GM21529 (cell line): ENCODE data around the gene NEDD4L.
"Not testable (repeated sequence)": the region's sequence is repeated elsewhere in the genome, so short reads cannot be mapped to it uniquely, and the experiment has no call there.

ENCODE experiments used
- ATAC-seq: cut with Tn5 transposase; IDR thresholded peaks from one replicate; pipeline ENCODE4 v1.9.1; 2021; ENCODE audit not compliant: unreplicated experiment

NEDD4L gene

GRCh38 chr18:58362829-58363271, 318.8 kb downstream of the NEDD4L start:
- no peak for ATAC-seq

DNA sequence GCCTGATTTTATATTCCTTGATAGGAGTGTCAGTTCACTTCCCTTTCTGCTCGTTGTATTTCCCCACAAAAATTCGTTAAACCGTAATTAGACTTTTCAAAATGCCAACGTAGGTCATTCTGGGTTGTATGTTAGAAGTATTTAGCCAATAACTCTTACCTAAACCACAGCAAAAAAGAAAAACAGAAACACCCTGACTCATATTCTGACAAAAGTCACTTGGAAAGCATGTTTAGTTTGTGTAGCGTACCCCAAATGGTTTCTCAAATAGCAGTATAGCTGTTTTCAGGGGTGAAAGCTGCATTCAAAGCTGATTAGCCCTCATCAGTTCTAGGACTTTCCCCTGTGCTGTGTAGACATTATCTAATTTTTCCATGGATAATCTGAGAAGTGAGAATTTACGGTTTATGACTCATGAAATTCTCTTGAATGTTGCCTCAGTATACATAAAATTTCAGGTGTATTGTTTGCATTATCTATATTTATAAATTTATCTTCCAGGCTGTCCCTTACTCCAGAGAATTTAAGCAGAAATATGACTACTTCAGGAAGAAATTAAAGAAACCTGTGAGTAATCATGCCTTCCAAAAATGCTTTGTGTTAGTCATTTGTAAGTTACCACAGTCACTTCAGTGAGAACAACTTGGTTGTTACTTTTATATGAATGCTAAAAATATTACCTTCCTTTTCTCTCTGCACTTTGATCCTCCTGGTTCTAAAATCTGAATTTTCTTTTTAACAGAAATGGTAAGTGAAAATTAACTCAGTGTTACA, 319.9 kb downstream of the NEDD4L start:
- no peak for ATAC-seq

- ATAC-seq = no peak
These were observed 321.0 kb downstream of the NEDD4L start for GRCh38 chr18:58364876-58365528.

- ATAC-seq = peak; percentile 78
These were observed 323.6 kb downstream of the NEDD4L start for GRCh38 chr18:58367425-58368140.

DNA sequence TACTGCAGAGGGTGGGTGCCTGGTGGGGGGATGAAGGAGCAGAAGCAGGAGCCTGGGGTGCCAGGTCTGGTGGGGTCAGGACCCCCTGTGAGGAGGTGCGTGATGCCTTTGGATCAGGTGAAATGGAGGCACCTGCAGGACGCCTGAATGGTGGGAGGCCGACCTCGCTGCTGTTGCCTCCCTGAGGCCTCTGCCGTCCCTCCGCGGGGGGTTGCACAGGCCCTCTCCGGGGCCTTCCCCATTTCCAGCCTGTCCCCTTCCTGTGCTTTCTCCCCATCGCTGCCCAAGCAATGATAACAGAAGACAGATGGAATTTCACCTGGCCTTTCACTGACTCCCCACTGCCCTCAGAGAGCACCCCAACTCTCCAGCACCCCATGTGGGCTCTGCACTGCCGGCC, 325.6 kb downstream of the NEDD4L start:
- no peak for ATAC-seq

DNA sequence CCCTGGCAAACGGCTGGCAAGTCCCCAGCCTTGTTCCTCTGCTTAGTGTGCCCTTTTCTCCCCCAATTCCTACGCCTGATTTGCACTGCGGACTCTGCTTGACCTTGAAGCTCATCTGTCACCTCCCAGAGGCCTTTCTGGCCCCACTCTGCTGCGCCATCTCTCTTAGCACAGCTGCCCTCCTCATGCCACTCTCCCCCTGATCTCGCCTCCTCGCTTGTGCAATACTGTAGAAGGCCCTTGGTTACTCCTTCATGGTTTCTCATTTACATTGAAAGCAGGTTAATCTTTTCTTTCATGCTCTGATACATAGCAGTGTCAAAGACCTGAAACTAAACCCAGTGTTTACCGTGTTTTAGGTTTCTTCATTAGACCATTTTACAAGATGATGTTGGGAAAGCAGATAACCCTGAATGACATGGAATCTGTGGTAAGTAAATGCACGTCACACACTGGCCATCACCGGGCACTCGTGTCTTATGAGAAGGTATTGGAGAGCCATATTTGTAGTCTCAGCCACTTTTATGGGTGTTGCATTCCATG, 326.1 kb downstream of the NEDD4L start:
- no peak for ATAC-seq

DNA sequence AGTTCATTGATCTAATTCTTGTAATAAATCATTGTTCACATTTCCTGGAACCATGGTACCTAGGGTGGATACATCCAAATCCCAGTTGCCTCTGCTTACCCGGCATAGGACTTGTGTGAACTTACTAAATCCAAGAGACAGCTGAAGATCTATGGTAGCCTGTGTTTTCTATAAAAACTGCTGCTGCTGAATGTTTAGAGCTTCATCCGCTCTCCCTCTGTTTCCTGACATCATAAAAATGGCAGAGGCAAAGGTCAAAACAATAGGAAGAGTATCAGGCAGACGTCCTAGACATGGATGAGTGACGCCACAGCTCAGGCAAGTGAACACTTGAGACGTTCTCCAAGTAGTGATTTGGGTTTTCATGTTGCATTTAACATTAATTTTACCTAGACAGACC, 326.6 kb downstream of the NEDD4L start:
- no peak for ATAC-seq

- ATAC-seq = no peak
These were observed 329.5 kb downstream of the NEDD4L start for GRCh38 chr18:58373481-58373880.

DNA sequence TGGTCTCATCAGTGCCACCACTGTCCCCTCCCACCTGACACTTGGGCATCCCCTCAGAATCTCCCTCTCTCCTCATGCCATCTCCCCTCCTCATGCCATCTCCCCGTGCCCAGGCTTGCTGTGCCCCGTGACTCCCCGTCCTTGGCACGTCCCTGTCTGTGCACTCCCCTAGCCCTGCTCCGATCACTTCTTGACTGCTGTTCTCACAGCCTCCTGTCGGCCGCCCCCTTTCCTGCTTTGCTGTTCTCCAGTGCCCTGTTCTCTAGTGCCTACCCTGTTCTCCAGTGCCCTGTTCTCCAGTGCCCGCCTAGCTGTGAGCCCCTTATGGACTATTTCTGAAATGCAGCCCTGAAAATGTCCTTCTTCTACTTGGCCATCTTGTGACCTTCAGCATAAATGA, 331.0 kb downstream of the NEDD4L start:
- ATAC-seq = no peak

GRCh38 chr18:58378411-58379379, 334.7 kb downstream of the NEDD4L start:
- no peak for ATAC-seq

- ATAC-seq = no peak
These were observed 335.4 kb downstream of the NEDD4L start for GRCh38 chr18:58379443-58379842.

DNA sequence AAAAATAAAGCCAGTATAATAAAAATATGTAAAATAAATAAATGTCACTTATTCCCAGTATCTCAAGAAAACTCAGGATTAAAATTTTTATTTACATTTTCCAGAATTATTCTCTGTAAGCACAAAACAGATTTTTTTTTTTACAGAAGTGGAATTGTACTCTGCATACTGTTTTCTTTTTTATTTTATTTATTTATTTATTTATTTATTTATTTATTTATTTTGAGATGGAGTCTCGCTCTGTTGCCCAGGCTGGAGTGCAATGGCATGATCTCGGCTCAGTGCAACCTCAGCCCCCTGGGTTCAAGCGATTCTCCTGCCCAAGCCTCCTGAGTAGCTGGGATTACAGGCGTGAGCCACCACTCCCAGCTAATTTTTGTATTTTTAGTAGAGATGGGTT, 336.1 kb downstream of the NEDD4L start:
- not testable (repeated sequence) for ATAC-seq

DNA sequence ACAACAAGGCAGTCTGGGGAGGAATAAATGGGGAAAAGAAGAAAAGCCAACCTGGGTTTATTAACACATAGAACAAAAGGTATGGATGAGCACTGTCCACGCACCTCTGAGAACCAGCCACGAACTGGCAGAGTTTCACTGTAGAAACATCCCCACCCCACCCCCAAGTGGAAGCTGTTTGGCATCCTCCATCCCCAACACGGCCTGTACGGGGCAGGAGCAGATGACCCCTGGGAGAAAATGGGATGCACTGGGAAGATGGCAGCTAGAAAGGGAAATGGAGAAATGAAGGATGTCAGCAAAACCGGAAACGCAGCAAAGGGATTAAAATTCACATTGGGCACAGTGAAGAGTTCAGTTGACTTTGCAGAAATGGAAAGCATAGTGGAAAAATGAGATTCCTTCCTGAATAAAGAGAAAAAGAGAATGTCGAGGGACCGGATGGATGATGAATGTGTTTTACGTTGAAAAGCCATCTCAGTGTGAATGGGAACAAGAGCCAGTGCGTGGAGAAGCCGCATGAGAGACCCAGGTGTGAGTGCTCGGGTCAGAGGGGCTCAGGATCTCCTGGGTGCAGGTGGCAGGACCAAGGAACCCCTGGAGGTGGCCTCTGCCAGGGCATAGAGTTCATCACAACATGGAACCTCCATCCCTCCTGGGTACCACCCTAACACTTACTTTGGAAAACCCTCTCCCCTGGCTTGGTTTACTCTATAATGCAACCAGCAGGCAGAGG, 337.8 kb downstream of the NEDD4L start:
- ATAC-seq = no peak

- ATAC-seq = no peak
These were observed 338.4 kb downstream of the NEDD4L start for GRCh38 chr18:58382446-58382845.

DNA sequence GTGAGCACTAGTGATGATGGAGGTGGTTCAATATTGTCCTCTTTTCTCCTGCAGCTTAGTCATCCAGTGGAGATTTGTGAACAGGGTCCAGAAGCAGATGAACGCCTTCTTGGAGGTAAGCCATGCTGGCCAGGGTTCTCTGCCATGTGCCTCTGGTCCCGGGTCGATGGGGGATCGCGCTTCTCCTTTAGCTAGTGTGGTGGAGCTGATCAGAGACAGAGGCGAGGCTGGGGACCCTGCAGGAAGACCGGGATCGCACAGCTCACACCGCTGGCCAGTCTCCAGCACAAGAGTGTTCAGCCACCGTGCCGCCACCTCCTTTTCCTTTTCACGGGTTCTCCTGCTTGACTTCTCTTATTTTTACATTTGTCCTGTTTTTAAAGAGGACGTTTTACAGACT, 341.4 kb downstream of the NEDD4L start:
- ATAC-seq = no peak

DNA sequence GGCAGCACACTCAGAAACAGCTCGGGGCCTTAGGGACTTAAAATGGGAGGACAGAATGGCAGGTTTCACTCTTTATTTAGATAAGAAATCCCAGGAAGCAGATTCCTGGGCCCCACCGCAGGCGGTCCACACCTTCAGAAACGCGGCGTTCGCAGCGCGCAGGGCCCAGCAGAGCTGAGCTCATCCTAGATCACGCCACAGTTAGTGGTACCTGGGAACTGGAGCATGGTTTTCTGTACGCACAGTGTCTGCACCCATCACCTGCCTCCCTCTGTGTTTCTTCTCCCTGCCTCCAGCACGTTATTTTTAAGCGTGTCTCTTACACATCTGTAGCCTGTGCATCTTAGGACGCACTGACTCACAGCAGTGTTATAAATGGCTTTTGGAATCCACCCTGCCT, 342.8 kb downstream of the NEDD4L start:
- no peak for ATAC-seq

DNA sequence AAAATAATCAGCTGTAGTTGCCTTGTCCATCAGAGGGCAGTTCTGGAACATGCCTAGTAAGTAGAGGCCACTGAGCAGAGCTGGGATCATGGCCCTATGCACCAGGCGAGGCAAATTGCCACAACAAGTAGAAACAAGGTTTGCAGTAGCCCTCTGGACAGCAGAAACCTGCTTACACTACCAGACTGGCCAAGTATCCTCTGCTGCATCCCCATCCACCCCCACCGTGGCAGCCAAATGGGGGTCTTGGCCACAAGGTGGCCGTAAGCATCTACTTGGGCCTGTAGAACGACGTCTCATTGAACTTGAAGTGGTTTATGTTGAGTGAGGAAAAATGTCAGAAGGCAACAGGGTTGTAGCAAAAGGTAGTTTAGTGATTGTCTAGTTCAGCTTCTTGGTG, 343.7 kb downstream of the NEDD4L start:
- ATAC-seq = no peak

DNA sequence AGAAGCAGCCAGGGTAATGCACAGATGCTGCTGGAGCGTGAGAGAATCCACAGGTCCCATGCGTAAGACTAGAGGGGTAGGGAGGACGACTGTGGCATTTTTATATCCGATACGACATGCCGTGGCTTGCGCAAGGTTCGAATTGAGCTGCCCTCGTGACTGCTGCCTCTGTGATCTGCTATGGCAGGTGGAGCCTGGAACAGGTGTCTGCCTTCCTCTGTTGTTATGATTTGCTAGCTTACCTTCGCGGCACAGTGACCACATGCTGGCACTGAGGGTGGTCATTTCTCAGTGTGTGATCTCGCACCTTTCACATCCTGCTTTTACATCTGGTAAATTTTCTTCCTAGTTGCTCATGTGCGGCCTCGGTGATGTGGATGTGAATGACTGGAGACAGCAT, 344.7 kb downstream of the NEDD4L start:
- no peak for ATAC-seq

DNA sequence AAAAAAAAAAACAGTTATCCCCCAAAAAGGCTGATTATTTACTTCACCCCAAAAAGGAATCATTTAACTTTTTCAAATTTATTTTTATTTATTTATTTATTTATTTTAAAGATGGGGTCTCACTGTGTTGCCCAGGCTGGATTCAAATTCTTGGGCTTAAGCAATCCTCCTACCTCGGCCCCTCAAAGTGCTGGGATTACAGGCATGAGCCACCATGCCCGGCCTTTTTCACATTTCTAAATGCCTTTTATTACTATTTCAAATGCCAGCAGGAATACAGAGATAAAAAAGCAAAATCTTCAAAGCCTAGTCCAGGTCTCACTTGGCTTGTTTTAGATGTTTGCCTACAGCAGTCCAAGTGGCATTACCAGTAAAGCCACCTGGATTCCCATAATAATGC, 345.7 kb downstream of the NEDD4L start:
- ATAC-seq = no peak

GRCh38 chr18:58390399-58390798, 346.4 kb downstream of the NEDD4L start:
- ATAC-seq = no peak
